Chondrocyte (in vitro differentiated cells): Measurements from ENCODE around the gene ANKFY1. TPM values are rescaled to one million over a fixed set of nuclear protein-coding genes. Genes with fewer than 3 reads are reported as not detected.

Experiments used
- DNase-seq: peaks from one replicate; pipeline ENCODE4 v3.0.0; 2021; ENCODE audit warnings: mixed read lengths, low spot score
- H3K27ac Mint-ChIP-seq: one replicate; pipeline ENCODE4 v1.8.0; 2021; ENCODE audit warnings: mild to moderate bottlenecking, moderate library complexity, mixed read lengths; ENCODE audit not compliant: unreplicated experiment
- H3K27me3 Mint-ChIP-seq: 2 replicates; pipeline ENCODE4 v1.8.0; 2021; ENCODE audit warnings: low read depth, mixed read lengths
- H3K36me3 Mint-ChIP-seq: 2 replicates; pipeline ENCODE4 v1.8.0; 2021; ENCODE audit warnings: low read depth, mixed read lengths
- H3K4me1 Mint-ChIP-seq: 2 replicates; pipeline ENCODE4 v1.8.0; 2021; ENCODE audit warnings: low read depth, mild to moderate bottlenecking, mixed read lengths
- H3K4me3 Mint-ChIP-seq: one replicate; pipeline ENCODE4 v1.8.0; 2021; ENCODE audit warnings: mild to moderate bottlenecking, moderate library complexity, mixed read lengths; ENCODE audit not compliant: unreplicated experiment
- H3K9me3 Mint-ChIP-seq: 2 replicates; pipeline ENCODE4 v1.8.0; 2021; ENCODE audit warnings: low read depth, mixed read lengths
- CTCF ChIP-seq: fragments of 200-600 bp; sonication (generic); IDR thresholded peaks from 2 replicates; pipeline ENCODE4 v1.5.0; 2021; ENCODE audit warnings: antibody characterized with exemption, mild to moderate bottlenecking, moderate library complexity
- total RNA-seq: library from RNA; stranded (reverse); gene quantifications from 3 replicates; pipeline ENCODE4 v1.2.1, GENCODE V29; 2021

Gene ANKFY1
- total RNA-seq, 1 donor from 2014 or later = 44.7 TPM

- DNase-seq = no peak
- no peak overlapping the region for H3K27ac Mint-ChIP-seq
- no peaks in the 10 kb centered on the region for H3K9me3 Mint-ChIP-seq
- TF ChIP-seq CTCF = no peak
- no peak overlapping the region for H3K4me3 Mint-ChIP-seq
- no peaks in the 10 kb centered on the region for H3K27me3 Mint-ChIP-seq
- H3K36me3 Mint-ChIP-seq = peaks cover 3% of the 10 kb centered on the region
- H3K4me1 Mint-ChIP-seq = peaks cover 7% of the 10 kb centered on the region
Measured at GRCh38 chr17:4293572-4293971, 29.8 kb upstream of the ANKFY1 start.

GRCh38 chr17:4287710-4288109 lies 23.9 kb upstream of the ANKFY1 start:
- DNase-seq = no peak
- Mint-ChIP-seq H3K9me3 (no peaks in the 10 kb centered on the region), H3K27ac (no peak overlapping the region), H3K4me1 (peaks cover 5% of the 10 kb centered on the region), H3K36me3 (peaks cover 6% of the 10 kb centered on the region), H3K4me3 (no peak overlapping the region), H3K27me3 (no peaks in the 10 kb centered on the region)
- no peak for TF ChIP-seq CTCF

- Mint-ChIP-seq H3K9me3 (no peaks in the 10 kb centered on the region), H3K4me3 (no peak overlapping the region), H3K27me3 (no peaks in the 10 kb centered on the region), H3K27ac (no peak overlapping the region), H3K36me3 (peaks cover 2% of the 10 kb centered on the region), H3K4me1 (no peaks in the 10 kb centered on the region)
- no peak for DNase-seq
- no peak for TF ChIP-seq CTCF
Measured at GRCh38 chr17:4276514-4276913, 12.7 kb upstream of the ANKFY1 start.

- Mint-ChIP-seq H3K27me3 (no peaks in the 10 kb centered on the region), H3K4me1 (no peaks in the 10 kb centered on the region), H3K27ac (no peak overlapping the region), H3K9me3 (no peaks in the 10 kb centered on the region), H3K36me3 (peaks cover 4% of the 10 kb centered on the region), H3K4me3 (no peak overlapping the region)
- no peak for DNase-seq
- TF ChIP-seq CTCF = no peak
Measured at GRCh38 chr17:4272972-4273368, 9.2 kb upstream of the ANKFY1 start.

DNA sequence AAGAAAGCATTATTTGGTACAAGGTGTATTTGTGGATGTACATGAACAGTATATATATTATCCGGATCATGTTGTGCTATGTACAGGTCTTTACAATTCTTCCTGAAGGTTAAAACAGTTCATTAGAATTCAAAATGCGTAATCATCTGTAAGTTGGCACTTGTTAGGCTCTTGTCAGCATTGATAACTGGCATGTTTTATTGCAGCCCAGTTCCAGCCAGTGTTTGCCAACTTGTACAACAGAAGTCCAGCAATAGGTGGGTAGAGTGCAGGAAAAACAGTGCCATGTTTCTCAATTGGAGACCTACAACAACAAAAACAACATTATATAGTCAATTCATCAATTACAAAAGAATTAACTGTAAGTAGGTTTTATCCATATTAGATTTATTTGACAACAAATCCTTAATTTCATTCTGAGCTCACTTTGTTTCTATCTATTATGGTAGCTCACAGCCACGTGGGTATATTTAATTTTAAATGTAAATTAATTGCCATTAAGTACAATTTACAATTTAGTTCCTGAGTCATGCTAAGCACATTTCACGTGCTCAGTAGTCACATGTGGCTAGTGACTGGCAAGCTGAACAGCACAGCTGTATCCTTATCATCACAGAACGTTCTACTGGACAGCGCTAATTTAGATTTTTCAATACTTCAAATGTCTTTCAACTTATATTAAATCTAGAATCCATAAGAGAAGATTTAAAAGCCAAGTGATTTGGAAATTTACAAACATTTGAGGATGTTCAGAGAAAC lies 8.6 kb upstream of the ANKFY1 start:
- H3K9me3 Mint-ChIP-seq = no peaks in the 10 kb centered on the region
- peaks cover 4% of the 10 kb centered on the region for H3K36me3 Mint-ChIP-seq
- no peaks in the 10 kb centered on the region for H3K4me1 Mint-ChIP-seq
- no peak overlapping the region for H3K4me3 Mint-ChIP-seq
- no peak for TF ChIP-seq CTCF
- no peaks in the 10 kb centered on the region for H3K27me3 Mint-ChIP-seq
- no peak overlapping the region for H3K27ac Mint-ChIP-seq
- no peak for DNase-seq
